ENCODE results near the gene SORCS2. TPM values are rescaled to one million over a fixed set of nuclear protein-coding genes. Genes with fewer than 3 reads are reported as not detected.

The SORCS2 gene
- total RNA-seq, 2 donors from 2014 or later: 1.5 to 1.7 TPM

DNA sequence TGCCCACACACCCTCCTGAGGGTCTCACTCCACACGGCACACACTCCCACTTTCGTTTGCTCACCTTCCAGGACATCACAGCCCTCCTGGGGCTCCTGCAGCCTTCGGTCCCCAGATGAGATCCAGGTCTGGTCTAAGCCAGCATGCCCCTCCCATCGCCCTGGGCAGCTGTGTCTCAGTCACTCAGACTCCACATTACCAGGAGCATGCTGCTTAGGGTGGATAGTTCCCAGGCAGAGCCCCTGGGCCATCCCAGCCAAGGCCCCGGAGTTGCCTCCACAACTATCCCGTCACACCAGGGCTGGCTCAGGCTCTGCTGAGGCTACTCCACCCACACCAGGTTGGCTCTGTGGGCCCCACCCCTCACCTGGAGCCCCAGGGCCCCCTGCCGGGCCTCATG is 292.8 kb downstream of the SORCS2 start:
- no peaks in the 10 kb centered on the region for H3K27me3 ChIP-seq
- H3K4me1 ChIP-seq: no peaks in the 10 kb centered on the region
- no peak for TF ChIP-seq CTCF (IDR thresholded peaks at IDR 0.05)
- no peak for DNase-seq (ENCODE audit: low spot score)
- no peak overlapping the region for H3K4me3 ChIP-seq
- no peak overlapping the region for H3K27ac ChIP-seq
- H3K36me3 ChIP-seq: no peaks in the 10 kb centered on the region
- no peaks in the 10 kb centered on the region for H3K9me3 ChIP-seq

DNA sequence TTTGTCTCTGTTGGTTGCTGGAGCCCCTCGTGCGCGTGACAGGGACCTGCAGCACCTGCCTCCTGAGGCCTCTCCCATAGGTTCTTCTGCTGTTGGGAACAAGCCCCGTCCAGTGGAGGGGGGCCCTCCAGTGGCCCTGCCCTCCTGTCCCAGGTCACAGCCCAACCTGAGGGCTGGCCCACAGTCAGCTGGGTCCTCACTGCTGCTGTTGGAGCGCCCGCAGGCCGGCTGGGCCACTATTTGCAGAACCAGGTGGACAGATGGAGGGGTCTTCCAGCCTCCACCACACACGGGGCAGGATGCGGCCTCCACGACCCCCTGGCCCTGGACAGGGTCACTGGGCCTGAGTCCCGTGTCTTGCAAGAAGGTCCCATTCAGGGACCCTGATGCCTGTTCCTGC is 293.8 kb downstream of the SORCS2 start:
- Histone ChIP-seq H3K36me3 (no peaks in the 10 kb centered on the region), H3K4me1 (no peaks in the 10 kb centered on the region), H3K27ac (no peak overlapping the region), H3K9me3 (no peaks in the 10 kb centered on the region), H3K4me3 (no peak overlapping the region), H3K27me3 (no peaks in the 10 kb centered on the region)
- no peak for DNase-seq (ENCODE audit: low spot score)
- no peak for TF ChIP-seq CTCF (IDR thresholded peaks at IDR 0.05)

DNA sequence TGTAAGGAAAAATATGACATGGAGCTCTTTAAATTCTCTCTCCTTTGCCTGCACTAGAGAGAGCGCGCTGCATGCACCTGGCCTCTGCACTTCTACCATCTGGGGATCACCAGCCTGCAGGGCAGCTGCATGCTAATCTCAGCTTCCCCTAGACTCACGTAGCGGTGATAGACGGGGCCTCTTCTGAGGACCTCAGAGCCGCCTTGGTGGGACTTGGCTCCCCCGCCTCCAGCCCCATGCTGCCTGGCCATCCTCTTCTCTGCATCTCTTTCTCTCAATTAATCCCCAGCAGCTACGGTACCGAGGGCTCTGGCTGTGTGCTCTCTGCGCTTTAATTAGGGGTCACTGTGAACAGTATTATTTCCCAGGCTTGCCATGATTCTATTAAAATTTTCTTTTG is 295.2 kb downstream of the SORCS2 start:
- Histone ChIP-seq H3K4me3 (no peak overlapping the region), H3K36me3 (no peaks in the 10 kb centered on the region), H3K27ac (no peak overlapping the region), H3K9me3 (no peaks in the 10 kb centered on the region), H3K4me1 (no peaks in the 10 kb centered on the region), H3K27me3 (no peaks in the 10 kb centered on the region)
- no peak for TF ChIP-seq CTCF (IDR thresholded peaks at IDR 0.05)
- no peak for DNase-seq (ENCODE audit: low spot score)

GRCh38 chr4:7487998-7488671 is 295.8 kb downstream of the SORCS2 start:
- DNase-seq (ENCODE audit: low spot score): no peak
- no peak for TF ChIP-seq CTCF (IDR thresholded peaks at IDR 0.05)

GRCh38 chr4:7491915-7492314 is 299.6 kb downstream of the SORCS2 start:
- Histone ChIP-seq H3K9me3 (no peaks in the 10 kb centered on the region), H3K36me3 (no peaks in the 10 kb centered on the region), H3K4me1 (no peaks in the 10 kb centered on the region), H3K4me3 (no peak overlapping the region), H3K27me3 (no peaks in the 10 kb centered on the region), H3K27ac (no peak overlapping the region)
- DNase-seq (ENCODE audit: low spot score): no peak
- no peak for TF ChIP-seq CTCF (IDR thresholded peaks at IDR 0.05)

More at GRCh38 chr4:7487998-7488671, 295.8 kb downstream of the SORCS2 start:
- no peaks in the 10 kb centered on the region for H3K36me3 ChIP-seq
- no peaks in the 10 kb centered on the region for H3K4me1 ChIP-seq
- H3K27me3 ChIP-seq: no peaks in the 10 kb centered on the region
- no peak overlapping the region for H3K4me3 ChIP-seq
- H3K27ac ChIP-seq: no peak overlapping the region
- H3K9me3 ChIP-seq: no peaks in the 10 kb centered on the region
